ENCODE data around the gene SORCS2. TPM values are rescaled to one million over a fixed set of nuclear protein-coding genes. Genes with fewer than 3 reads are reported as not detected.

Gene SORCS2
- total RNA-seq, 1 donor from 2014 or later: 4.9 TPM

DNA sequence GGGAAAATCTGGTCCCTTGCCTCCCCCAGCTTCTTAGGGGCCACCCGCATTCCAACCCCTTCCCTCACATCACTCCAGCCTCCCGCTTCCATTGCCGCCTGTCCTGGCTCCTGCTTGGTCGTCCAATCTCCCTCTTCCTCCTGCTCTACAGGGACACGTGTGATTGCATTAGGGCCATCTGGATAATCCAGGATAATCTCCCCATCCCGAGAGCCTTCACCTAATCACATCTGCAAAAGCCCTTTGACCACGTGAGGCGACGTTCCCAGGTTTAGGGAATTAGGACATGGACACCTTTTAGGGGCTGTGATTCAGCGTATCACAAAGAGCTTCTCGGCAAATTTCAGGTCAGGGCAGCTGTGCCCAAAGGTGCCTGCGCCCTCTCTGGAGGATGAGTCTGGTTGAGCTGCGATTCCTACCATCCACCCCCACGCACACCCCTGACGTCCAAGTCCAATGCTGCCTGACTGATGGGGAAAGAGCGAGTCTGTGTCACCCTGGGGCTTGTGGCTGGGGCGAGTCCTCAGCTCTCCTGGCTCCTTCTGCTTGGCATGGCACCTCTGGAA is 137.8 kb downstream of the SORCS2 start:
- DNase-seq (ENCODE audit: low spot score in 2 of 2): no peak
- no peak for FAIRE-seq

DNA sequence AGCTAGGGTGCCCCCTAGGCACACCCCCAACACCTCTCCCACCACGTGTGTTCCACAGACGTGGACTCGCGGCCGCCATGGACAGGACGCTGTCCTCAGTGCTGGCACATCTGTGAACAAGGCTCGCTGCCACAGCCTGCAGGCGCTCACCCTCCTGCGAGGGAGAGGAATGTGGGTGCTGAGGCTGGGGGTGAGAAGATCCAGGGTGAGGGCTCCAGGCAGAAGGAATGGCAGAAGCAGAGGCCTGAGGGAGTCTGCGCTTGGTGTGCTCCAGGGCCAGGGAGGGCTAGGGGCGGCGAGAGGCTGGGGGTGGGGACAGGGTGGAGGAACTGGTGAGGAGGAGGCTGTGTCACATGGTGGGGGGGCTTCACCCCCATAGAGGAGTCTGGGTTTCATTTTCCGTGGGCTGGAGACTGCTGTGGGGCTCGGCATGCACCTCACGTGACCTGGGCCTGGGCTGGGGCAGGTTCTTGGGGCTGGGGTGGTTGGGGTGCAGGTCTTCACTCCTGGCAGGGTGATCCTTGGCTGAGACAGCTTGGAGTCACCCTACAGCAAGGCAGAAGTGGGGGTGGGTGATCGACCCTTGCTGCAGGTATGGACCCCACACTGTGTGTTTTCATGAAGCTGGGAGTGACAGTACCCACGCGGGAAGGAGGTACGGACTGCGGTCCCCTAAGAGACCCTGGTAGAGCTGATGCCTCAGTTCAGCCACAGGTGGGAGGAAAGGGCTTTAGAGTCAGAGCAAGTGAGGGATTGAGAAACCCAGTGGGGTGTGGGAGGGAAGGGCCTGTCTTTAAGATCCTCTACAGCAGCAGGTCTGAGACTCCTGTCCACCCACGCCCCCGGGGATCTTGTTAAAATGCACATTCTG is 138.7 kb downstream of the SORCS2 start:
- FAIRE-seq: no peak
- DNase-seq (ENCODE audit: low spot score in 2 of 2): no peak

- FAIRE-seq (no peak), DNase-seq (ENCODE audit: low spot score in 2 of 2) (no peak)
Measured at GRCh38 chr4:7331682-7332000, 139.3 kb downstream of the SORCS2 start.

DNA sequence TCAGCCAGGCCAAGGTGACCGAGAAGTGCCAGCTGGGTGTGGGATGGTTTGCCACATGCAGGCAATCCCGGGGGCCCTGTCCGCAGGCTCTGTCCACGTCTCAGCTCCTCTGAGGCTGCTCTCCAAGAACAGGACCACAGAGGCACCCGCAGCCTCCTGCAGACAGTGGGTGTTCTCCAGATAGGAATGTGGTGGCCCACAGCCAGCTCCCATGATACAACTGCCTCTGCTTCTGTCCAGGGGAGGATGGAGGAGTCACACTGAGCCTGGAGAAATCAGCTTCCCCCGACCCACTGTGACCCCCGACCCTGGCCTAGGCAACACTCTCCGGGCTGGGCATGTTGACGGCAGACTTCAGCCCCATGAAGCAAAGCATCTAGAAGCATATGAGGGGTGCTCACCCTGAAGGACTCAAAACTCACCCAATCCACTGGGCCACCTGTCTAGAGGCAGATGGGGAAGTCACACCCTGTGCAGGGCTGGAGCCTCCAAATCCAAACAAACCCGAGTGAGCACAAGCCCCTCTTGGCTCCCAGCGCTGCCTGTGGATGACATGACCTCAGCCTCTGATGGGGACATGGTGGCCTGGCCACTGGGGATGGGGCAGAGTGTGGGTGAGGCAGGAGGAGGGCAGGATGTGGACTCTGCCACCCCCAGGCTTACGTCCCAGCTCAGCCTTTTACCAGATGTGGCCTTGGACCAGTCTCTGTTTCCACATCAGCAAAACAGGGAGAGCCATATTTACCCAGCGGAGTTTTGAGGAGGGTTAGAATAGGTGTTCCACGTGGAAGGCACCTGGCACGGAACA is 140.1 kb downstream of the SORCS2 start:
- FAIRE-seq: no peak
- DNase-seq (ENCODE audit: low spot score in 2 of 2): no peak

- no peak for FAIRE-seq
- DNase-seq (ENCODE audit: low spot score in 2 of 2): no peak
Measured at GRCh38 chr4:7333024-7333780, 140.9 kb downstream of the SORCS2 start.

GRCh38 chr4:7333801-7334421 is 141.6 kb downstream of the SORCS2 start:
- DNase-seq (ENCODE audit: low spot score in 2 of 2) (no peak), FAIRE-seq (no peak)

DNA sequence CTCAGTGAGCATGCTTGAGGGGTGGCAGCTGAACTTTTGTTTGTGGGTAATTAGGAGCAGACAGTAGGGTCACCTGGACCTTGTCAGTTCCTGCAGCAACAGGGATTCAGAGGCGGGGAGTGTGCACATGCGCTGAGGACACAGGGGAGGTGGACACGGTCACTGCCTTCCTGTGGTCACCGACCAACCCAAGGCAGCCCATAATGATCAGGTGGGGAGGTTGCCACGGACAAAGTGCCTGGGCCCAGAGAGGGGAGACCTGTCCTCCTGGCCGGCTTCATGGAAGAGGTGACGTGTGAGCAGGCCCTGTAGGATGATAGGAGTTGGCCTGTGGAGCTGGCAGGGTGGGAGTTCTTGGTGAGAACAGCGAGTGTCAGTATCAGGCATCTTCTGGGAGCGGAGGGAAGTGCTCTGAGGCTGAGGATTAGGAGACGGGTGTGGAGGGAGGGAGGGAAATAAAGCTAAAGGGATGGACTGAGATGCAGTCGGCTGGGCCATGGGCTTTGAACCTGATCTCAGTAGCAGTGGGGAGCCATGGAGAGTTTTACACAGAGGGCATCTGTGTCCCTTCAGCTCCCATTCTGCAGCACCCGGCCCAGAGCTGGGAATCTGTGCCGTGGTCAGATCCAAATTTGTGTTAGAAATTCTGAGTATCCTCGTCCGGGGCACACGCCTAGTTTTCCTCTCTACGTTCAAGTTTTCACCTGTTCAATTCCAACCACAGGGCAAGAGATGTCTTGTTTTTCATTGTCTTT is 142.4 kb downstream of the SORCS2 start:
- DNase-seq (ENCODE audit: low spot score in 2 of 2) (no peak), FAIRE-seq (no peak)

DNA sequence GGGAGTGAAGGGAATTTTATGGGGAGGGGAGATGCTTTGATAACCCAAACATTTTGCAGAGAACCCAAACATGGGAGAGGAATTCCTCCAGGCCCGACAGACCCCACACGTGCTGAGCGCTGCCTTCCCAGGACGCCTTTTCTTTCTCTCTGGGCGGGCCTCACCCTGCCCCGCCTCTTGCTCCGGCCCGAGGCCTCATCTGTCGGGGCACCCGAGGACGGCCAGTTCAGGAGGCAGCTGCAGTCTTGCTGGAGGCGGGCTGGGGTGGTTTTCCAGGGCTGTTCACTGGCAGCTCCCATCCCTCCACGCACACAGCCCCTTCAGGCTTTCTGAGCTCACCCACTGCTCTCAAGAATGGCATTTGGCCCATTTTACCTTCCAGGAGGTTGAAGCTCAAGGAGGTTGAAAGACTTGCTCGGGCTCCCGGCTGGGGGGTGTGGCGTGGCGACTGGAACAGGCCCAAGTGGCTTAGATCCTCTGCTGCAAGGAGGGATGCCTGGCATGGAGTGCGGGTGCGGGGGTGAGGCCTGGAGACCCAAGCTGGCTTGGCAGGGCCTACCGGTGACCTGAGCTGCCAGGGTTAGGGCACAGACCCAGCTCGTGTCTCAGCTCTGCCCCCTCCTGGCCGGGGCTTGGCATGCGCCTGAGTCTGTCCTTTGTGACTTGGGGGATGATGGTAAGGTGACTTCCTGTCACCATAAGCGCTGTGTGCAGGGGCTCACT is 143.2 kb downstream of the SORCS2 start:
- DNase-seq (ENCODE audit: low spot score in 2 of 2) (peak in 1 of 2 donors; percentile 61), FAIRE-seq (no peak)

- FAIRE-seq (no peak), DNase-seq (ENCODE audit: low spot score in 2 of 2) (no peak)
Measured at GRCh38 chr4:7336067-7336569, 143.8 kb downstream of the SORCS2 start.

- DNase-seq (ENCODE audit: low spot score in 2 of 2) (no peak), FAIRE-seq (no peak)
Measured at GRCh38 chr4:7336732-7337131, 144.4 kb downstream of the SORCS2 start.

DNA sequence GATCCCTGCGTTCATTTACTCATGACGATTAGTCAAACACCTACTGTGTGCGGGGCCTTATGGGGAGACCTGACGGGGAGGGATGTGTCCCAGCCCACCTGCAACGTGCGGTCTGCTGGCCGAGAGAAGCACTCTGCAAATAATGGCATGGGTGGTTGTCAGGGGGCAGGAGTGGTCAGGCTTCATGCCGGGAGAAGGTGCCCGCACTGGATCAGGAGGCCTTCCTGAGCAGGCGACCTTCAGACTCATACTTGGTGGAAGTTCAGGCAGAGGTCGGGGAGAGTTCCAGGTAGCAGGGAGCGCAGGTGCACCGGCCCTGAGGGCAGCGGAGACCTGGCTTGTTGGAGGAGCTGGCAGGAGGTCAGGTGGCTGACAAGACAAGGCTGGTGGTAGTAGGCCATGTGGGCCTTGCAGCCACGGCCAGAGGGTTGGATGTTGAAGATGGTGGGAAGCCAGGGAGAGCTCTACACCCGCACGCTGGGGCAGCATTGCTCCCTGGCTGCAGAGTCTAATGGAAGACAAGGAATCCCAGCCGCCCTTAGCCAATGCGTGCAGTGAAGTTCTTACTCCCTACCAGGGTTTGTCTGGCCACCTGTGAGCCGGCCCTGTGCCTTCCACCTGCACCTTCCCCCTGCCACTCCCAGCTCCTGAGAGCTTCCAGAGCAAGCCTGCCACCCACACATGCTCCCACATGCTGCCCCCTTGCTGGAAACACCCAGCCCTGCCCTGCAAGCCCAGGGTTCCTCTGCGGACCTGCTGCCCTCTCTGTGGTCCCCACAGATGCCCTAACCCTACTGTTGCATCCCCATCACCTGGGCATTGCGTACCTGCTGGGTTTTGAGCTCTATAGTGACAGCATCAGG is 145.1 kb downstream of the SORCS2 start:
- FAIRE-seq (no peak), DNase-seq (ENCODE audit: low spot score in 2 of 2) (no peak)

GRCh38 chr4:7338059-7338452 is 145.7 kb downstream of the SORCS2 start:
- DNase-seq (ENCODE audit: low spot score in 2 of 2) (no peak), FAIRE-seq (no peak)

DNA sequence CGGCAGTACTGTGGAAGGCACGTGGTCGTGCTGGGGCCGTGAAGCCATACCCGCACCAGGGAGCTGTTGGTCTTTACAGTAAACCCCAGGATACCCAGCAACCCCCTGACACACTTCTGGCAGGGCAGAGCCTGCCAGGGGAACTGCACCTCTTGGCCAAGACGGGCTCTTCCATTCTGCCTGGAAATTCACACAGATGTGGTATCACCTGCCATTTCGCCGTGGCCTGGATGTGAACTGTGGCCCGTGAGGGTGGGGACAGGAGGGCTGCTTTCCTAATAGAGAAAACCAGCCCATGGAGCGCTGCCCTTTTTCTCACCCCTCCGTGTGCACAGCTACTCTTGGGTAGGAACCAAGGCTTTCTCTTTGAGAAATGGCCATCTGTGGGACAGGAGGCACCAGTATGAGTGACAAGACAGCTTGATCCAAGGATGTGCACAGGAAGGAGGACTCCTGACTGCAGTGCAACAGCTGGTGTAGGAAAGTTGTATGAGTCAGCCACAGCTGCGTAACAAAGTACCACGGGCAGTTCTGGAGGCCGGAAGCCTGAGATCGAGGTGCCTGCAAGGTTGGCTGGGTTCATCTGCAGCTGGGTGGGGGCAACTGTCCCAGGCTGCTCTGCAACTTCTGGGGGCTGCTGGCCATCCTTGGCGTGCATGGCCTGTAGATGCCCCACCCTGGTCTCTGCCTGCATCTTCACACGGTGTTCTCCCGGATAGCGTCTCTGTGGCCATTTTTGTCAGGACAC is 146.7 kb downstream of the SORCS2 start:
- FAIRE-seq (no peak), DNase-seq (ENCODE audit: low spot score in 2 of 2) (no peak)

DNA sequence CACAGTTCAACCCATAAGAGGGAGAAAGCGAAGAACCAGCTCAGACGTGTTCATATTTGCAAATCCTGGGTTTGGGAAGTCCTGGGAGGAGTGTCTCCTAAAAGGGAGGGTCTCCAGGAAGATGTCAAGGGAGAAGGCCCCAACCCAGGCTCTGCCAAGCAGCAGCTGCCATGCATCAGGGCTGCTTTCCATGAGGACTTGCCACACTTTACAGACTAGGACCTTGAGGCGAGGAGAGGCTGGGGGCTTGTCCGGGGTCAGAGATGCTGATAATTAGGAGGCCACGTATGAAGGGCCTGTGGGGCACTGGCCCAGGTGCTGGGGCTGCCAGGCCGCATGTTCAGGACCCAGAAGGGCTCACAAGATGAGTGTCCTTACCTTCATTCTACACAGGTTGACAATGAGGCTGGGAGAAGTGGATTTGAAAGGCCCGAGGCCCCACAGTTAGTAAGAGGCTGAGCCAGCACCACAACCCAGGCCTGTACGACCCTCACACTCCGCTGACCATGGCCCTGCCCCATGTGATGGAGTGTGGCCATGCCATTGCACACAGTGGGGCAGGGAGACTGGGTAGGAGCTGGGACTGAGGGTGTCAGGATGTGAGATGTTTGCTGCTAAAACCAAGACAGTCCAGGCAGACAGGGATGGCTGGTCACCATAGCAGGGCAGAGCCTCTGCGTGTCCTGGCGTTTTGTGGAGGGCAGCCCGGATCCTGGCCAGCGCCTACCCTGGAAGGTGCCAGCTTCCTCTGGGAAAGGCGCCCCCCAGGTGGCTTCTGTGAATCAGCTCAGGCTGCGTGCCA is 147.6 kb downstream of the SORCS2 start:
- no peak for FAIRE-seq
- no peak for DNase-seq (ENCODE audit: low spot score in 2 of 2)

DNA sequence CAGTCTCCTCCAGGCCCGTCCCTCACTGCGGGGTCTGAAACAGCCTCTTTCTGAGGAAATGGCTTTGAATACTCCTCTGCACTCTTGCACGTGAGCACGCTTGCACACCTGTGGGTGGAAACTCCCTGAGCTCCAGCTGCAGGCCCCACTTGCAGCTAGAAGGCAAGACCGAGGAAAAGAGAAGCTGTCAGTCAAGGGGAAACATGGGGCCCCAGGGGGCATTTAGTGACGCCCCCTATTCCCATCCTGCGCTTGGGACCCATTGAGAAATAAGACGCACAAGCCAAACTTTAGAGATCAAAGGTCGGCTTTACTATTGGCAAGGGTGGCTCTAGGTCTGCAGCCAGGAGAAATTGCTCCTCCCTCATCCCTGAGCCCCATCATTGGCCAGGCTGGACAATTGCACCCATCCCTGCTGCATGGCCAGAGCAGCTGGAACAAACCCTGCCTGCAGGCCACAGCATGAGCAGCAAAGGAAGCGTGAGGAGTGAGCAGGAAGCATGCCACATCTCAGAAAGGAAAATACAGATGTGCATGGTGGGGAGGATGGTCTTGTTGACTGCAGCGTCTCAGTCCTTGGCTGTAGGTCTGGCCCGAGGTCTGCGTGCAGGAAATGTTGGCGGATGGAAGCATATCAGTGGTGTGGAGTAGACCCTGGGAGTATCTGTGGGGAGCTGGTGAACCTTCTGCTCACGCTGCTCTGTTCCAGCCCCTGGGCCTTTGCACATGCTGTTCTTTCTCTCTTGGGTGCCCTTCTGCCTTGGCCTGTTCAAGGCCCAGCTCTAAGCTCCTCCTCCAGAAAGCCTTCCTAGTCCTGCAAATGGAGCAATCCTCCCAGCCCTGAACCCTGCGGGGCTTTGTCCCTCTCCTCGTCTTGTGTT is 148.5 kb downstream of the SORCS2 start:
- FAIRE-seq: no peak

More for the DNA sequence above, 148.5 kb downstream of the SORCS2 start:
- DNase-seq (ENCODE audit: low spot score in 2 of 2): no peak
